NCI-H1105 (cell line): ENCODE results near the gene TMEM200C.

Experiments
- DNase-seq: peaks from one replicate; lab custom pipeline; 2025; lab: John Stamatoyannopoulos, UW

Gene TMEM200C

DNA sequence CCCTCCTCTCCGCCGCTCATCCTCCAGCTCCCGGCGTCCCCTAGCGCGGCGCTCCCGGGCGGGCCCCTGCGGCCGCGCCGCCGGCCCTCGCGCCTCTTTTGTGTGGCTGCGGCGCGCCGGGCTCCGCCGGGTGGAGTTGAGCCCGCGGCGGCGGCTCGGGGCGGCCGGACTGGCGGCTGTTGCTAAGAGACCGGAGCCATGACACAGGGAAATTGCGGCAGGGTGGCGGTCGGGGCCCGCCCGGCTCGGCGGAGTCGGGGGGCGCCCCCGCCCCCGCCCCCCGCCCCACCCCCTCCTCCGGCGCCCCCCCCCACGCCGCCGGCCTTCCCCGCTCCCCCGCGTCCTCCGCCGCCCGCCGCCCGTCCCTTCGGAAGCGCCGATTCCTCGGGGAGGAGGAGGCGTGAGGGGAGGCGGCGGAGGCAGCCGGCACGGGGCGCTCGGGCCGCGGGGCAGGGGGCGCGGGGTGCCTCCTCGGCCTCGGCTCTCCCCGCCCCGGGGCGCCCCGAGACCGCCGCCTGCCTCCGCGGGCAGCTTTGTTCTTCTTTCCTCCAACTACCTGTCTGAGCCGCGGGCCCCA, at the start of gene TMEM200C:
TSS of gene TMEM200C (minus strand) at position 224 of the 577 bp plus-strand sequence. CDS start 3,459 bp downstream, outside the sequence.
- DNase-seq: no peak

- DNase-seq: no peak
These were observed 49.1 kb upstream of the TMEM200C start for GRCh38 chr18:5944448-5944847.

DNA sequence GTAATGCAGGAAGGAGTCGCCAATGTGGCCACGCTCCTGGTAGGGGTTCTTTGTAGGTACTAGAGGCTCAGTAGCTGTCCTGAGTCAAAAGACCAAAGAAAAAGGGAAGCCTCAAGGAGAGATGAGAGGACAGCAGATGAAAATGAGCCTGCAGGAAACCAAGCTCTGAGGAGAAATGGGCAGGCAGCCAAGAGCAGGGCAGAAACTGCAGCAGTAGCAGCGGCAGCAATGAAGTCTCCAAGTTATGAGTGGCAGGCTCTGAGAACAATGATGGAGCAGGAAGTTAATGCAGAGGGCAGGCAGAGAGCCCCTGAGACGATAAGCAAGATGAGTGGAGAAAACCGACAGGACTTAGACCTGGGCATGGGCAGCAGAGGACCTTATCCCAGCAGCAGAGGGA, 48.2 kb upstream of the TMEM200C start:
- DNase-seq: peak; percentile 21

DNA sequence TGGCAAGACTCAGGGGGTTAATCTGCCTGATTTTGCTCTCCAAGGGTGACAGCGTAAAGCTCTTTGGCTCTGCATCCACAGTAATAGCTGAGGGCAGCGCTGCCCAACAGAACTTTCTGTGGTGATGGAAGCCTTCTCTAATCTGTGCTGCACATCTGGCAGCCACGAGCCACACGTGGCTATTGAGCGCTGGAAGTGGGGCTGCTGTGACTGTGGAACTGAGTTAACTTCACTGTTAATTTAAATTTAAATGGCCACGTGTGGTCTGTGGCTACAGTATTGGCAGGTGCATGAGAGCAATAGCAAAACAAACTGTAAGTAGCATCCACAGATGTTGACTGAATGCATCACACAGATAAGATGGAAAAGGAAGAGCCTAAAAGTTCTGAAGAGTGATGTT, 47.3 kb upstream of the TMEM200C start:
- DNase-seq: no peak

GRCh38 chr18:5941890-5942289, 46.6 kb upstream of the TMEM200C start:
- DNase-seq: no peak

DNA sequence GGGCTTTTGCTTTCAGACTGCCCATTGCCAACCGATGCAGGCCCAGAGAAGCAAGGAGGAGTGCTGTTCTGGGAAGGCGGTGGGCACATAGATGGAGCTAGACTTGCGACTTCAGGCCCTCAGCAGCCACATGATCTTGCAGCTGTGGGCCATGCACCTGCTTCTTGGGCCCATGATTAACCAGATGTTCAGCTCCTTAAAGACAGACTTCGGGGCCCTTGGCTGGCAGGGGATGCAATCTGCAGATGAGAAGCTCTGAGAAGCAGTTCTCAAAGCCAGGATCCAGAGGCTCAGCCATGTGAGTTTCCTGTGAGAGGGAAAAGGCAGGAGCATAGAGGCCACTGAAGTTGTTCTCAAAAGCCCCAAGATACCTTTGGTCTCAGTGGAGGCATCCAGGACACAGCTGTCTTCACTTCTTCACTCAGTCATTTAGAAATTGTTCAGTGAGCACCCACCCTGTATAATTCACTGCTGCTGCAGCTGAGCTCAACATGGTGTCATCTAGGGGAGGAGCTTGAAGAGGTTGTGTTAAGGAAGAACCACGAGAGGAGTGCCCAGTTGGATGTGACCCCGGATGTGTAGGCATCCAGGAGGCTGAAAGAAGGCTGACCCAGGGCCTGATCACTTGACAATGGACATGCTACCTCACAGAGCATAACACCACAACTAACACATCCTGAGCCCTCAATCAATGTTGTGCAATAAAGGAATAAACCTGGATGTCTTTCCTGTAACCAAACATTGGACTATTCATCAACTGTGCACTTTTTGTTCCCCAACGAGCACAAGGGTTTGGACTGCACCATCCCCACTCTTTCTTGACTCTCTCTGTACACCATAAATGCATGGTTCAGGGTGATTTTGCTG, 44.7 kb upstream of the TMEM200C start:
- no peak for DNase-seq

DNA sequence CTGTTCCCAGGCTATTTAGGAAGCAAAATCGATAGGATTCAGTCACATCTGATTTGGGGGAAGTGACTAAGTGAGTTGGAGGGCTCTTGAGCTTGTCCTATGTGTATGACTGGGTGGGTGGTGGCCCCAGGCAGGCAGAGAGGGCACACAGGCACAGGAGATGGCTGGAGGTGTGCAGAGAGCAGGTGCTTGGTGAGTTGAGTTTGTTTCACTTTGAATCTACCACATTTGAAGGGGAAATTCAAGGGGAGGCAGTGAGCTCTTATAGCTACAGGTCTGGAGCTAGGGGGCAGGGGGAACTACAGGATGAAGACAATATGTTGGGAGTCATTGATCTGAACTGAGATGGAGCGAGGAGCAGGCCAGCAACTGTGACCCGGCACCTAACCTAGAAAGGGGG, 42.5 kb upstream of the TMEM200C start:
- no peak for DNase-seq

- no peak for DNase-seq
These were observed 41.8 kb upstream of the TMEM200C start for GRCh38 chr18:5937121-5937520.

DNA sequence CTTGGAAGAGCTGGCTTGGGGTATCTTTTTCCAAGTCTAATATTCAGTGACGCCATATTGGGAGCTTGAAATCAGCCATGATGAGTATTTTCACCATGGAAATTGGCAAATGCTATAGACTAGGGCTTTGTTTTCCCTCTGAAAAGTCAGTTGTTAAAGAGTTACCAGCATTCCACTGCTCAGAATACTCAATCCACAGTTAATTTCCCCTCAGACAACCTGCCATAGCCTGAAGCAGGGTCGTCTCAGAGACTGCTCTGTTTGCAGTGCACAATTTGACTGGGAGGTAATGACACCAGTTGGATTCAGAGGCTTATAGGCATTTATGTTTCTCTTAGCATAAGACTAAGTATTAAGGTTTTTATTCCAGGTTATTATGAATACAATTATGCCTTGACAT, 35.5 kb upstream of the TMEM200C start:
- DNase-seq: no peak

GRCh38 chr18:5918205-5918858, 23.0 kb upstream of the TMEM200C start:
- DNase-seq: no peak

DNA sequence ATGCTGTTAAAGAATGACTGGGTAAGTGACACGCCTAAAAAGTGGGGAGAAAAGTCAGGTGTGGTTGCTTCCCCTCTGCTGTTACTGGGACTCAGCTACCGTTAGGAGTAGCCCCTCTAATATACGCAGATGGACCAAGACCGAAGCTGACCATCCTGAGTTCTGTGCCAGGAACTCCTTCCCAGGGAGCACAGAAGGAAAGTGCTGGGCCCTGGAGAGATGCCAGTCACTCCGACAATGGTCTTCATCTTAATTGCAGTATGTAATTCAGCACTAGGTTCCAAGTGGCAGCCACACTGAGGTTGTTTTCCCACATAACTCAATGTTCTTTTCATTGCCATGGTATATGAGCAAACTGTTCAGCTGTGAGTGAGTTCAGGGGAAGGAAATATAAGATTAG, 19.6 kb upstream of the TMEM200C start:
- DNase-seq: no peak

GRCh38 chr18:5914016-5914415, 18.7 kb upstream of the TMEM200C start:
- no peak for DNase-seq

GRCh38 chr18:5912566-5912965, 17.2 kb upstream of the TMEM200C start:
- no peak for DNase-seq

GRCh38 chr18:5909125-5909524, 13.8 kb upstream of the TMEM200C start:
- no peak for DNase-seq

DNA sequence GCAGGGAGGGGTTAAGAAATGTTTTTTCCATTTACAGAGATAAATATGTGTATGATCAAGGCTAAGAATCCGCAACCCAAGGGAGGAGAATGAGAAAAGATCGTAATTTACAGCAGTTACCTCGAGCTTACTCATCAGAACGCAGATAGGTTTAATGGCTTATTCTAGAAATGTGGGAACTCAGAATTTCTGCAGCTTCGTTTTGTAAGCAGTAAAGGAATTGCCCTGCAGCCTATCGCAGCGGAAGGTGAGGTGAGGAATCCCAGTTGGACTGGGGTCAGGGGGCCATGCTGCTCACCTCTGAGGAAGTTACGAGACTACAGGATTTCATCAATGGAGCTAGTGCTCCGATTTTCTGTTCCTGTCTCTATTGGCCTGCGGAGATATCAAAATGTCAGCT, 8.1 kb upstream of the TMEM200C start:
- no peak for DNase-seq

- no peak for DNase-seq
These were observed 4.9 kb upstream of the TMEM200C start for GRCh38 chr18:5900262-5900661.

DNA sequence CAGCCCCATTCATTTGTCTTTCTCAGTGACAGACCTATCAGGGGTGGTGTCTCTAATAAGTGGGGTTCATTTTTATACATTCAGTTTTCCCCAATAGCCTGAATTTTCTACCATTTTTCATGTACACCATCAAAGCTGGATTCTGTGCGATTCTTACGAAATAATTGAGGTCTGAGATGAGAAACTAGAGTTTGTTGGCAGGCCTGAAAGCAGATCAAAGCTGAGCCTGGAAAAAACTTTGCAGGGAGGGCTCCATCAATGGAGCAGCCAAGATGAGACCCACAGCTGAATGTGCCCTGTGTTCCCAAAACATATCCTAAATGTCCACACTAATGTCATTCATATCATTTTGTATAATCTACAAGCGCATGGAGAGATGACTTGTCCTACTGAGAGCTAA, 4.5 kb upstream of the TMEM200C start:
- DNase-seq: no peak

GRCh38 chr18:5895876-5896740, 786 bp upstream of the TMEM200C start:
- no peak for DNase-seq

DNA sequence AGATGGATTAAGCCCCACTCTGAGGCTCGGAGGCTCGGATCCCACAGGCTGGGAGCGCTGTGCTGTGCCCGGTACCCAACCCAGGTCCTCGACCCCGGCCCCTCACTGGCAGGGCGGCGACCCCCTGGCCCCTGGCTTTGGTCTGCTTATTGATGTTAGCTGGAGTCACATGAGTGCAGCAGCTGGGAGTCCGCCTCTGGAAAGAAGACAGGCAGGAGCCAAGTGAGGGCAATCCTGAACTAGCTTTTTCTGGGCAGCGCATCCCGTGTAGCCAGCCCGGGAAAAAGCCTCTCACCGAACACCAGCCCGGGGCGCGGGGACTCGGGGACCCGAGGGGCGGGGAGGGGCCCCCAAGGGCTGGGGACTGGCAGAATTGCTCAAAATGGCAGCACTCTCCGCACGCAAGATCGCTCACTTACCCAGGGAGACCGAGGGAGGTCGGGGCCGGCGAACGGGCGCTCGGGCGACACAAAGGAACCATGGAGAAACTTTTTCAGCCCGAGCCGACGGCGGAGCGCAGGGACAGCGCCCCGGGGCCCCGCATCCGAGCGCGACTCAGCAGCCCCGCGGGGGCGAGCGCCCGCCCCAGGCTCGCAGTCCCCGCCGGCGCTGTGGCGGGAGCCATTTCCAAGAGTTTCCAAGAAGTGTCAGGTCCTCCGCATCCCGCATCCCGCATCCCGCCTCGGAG, 567 bp downstream of the TMEM200C start:
- no peak for DNase-seq

- no peak for DNase-seq
These were observed 1.2 kb downstream of the TMEM200C start for GRCh38 chr18:5893956-5894610.

DNA sequence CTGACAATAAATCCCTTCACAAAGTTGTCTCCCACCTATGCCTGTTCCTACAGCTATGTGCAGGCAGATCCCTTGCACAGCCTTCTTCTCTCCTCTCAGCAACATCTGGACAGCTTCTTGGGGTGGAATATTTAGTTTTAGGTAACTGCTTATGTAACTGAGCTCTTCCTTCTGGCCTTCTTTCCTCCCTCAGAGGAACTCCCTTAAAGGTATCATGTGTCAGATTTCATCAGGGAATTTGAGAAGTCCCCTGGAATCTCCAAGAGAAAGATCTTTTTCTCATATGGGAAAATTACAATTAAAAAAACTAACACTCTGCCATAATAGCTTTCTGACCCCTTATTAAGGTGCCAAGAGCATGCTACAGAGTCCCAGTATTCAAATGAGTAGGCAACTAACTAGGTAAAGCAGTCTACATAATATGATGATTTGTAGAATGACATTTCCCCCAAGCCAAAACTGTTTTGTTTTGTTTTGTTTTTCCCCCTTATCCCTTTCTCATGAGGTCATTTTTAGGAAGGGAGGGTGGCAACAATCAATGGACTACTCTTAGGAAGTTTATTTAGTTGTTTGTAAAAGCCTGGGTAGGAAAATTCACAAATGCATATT, 2.4 kb downstream of the TMEM200C start:
- no peak for DNase-seq
